Measurements from ENCODE around the gene SLC22A15. TPM values are rescaled to one million over a fixed set of nuclear protein-coding genes. Genes with fewer than 3 reads are reported as not detected.

SLC22A15 gene
- polyA plus RNA-seq, 3 donors: 3.2 to 33.4 (median 4.5) TPM

GRCh38 chr1:116113615-116114014 is 137.3 kb downstream of the SLC22A15 start:
- peaks cover 0 to 1% (median 0%) of the 10 kb centered on the region in 3 donors for H3K27me3 Mint-ChIP-seq (ENCODE audit: low read depth in 3 of 3)
- no peak for DNase-seq
- H3K27ac Mint-ChIP-seq: peak overlapping the region in 1 of 7 donors; percentile 78
- no peak overlapping the region for H3K27ac ChIP-seq (ENCODE audit: low read depth in 1 of 2, low read length in 2 of 2)
- H3K9ac ChIP-seq (ENCODE audit: insufficient read depth, low read length, poor library complexity, severe bottlenecking): no peak overlapping the region
- H3K4me3 Mint-ChIP-seq: no peak overlapping the region
- TF ChIP-seq, protein P1, sequence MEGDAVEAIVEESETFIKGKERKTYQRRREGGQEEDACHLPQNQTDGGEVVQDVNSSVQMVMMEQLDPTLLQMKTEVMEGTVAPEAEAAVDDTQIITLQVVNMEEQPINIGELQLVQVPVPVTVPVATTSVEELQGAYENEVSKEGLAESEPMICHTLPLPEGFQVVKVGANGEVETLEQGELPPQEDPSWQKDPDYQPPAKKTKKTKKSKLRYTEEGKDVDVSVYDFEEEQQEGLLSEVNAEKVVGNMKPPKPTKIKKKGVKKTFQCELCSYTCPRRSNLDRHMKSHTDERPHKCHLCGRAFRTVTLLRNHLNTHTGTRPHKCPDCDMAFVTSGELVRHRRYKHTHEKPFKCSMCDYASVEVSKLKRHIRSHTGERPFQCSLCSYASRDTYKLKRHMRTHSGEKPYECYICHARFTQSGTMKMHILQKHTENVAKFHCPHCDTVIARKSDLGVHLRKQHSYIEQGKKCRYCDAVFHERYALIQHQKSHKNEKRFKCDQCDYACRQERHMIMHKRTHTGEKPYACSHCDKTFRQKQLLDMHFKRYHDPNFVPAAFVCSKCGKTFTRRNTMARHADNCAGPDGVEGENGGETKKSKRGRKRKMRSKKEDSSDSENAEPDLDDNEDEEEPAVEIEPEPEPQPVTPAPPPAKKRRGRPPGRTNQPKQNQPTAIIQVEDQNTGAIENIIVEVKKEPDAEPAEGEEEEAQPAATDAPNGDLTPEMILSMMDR (IDR thresholded peaks at IDR 0.05): no peak
- no peaks in the 10 kb centered on the region for H3K9me3 Mint-ChIP-seq
- H4K20me1 ChIP-seq (ENCODE audit: insufficient read depth, low read length): no peaks in the 10 kb centered on the region
- H3K36me3 ChIP-seq (replicated peaks in 1 of 2; ENCODE audit: control insufficient read depth in 1 of 2, insufficient read depth in 2 of 2, low read length in 2 of 2): no peaks in the 10 kb centered on the region
- peaks cover 9% of the 10 kb centered on the region for H3K4me1 Mint-ChIP-seq
- H3K4me2 ChIP-seq (replicated peaks; ENCODE audit: extremely low read depth, low read length, poor library complexity, severe bottlenecking): no peak overlapping the region
- peaks cover 0 to 10% of the 10 kb centered on the region in 2 donors for H3K4me1 ChIP-seq (ENCODE audit: control insufficient read depth in 1 of 2, insufficient read depth in 2 of 2, low read length in 2 of 2)
- H3K36me3 Mint-ChIP-seq: no peaks in the 10 kb centered on the region
- no peaks in the 10 kb centered on the region for H3K79me2 ChIP-seq (ENCODE audit: insufficient read depth, low read length)
- H3K27me3 ChIP-seq (ENCODE audit: control insufficient read depth in 2 of 2, insufficient read depth in 2 of 2, low read length in 2 of 2): no peaks in the 10 kb centered on the region
- intact Hi-C loops (cut with micrococcal nuclease): no loop called here
- no peak overlapping the region for H3K4me3 ChIP-seq (replicated peaks in 1 of 3; ENCODE audit: low read depth in 2 of 3, low read length in 3 of 3)
- H2AFZ ChIP-seq (ENCODE audit: insufficient read depth, low read depth, low read length, poor library complexity, severe bottlenecking): no peak overlapping the region
- 98% methylated on average over 4 of the region's 7 CpGs for WGBS (ENCODE audit: insufficient coverage)
- H3K9me3 ChIP-seq (replicated peaks in 1 of 2; ENCODE audit: control insufficient read depth in 1 of 2, insufficient read depth in 1 of 2, low read length in 2 of 2): no peaks in the 10 kb centered on the region

DNA sequence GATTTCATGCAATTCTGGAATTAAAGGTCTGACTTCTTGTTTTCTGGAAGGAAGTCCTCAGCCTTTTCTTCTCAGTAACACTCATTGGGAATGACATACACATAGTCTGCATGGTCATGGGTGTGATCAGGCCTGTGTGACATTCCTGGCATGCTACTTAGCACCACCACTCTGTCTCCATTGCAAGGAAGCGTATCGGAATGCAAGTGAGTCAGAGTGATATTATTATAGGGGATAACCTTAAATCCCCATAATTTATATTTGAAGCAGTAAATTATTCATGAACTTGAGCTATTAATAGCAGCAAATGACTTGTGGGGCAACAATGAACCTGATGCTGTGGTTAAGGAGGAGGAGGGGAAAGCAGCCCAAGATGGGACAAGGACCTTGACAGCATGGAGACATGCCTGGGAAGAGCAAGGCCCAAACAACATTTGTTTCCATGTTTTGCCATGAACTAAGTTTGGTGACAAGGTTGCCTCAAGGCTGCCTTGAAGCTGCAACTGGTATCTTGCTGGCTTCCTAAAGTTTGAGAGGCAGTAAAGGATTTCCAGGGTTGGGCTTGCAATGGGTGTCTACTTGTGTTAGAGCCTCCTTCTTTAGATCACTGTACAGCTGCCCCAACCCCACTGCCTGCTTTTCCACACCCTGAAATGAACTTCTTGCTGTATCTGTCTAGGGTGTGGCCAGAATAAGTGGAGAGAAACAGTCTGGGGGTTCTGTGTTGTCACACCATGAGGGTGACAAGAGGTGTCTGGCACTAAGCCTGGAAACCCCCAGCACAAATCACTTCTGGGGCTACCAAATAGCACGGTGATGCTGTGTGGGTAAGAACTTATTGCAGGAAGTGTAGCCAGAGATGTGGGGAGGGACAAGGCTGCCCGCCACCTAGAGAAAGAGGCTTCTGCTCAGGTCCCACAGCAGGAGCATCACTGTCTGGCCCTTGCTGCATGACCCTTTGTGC is 139.4 kb downstream of the SLC22A15 start:
- DNase-seq: no peak
- H3K4me1 Mint-ChIP-seq: peaks cover 5% of the 10 kb centered on the region
- TF ChIP-seq, protein P1 (IDR thresholded peaks at IDR 0.05): no peak
- no peaks in the 10 kb centered on the region for H3K36me3 Mint-ChIP-seq
- WGBS (ENCODE audit: insufficient coverage): 92% methylated on average over 2 of the region's 4 CpGs
- intact Hi-C loops (cut with micrococcal nuclease): no loop called here
- no peaks in the 10 kb centered on the region for H3K36me3 ChIP-seq (replicated peaks in 1 of 2; ENCODE audit: control insufficient read depth in 1 of 2, insufficient read depth in 2 of 2, low read length in 2 of 2)
- H3K9me3 ChIP-seq (replicated peaks in 1 of 2; ENCODE audit: control insufficient read depth in 1 of 2, insufficient read depth in 1 of 2, low read length in 2 of 2): no peaks in the 10 kb centered on the region
- peaks cover 0 to 4% of the 10 kb centered on the region in 2 donors for H3K4me1 ChIP-seq (ENCODE audit: control insufficient read depth in 1 of 2, insufficient read depth in 2 of 2, low read length in 2 of 2)
- no peaks in the 10 kb centered on the region for H3K27me3 Mint-ChIP-seq (ENCODE audit: low read depth in 3 of 3)
- H3K9ac ChIP-seq (ENCODE audit: insufficient read depth, low read length, poor library complexity, severe bottlenecking): no peak overlapping the region
- H3K9me3 Mint-ChIP-seq: no peaks in the 10 kb centered on the region
- H3K27ac ChIP-seq (ENCODE audit: low read depth in 1 of 2, low read length in 2 of 2): no peak overlapping the region
- no peaks in the 10 kb centered on the region for H4K20me1 ChIP-seq (ENCODE audit: insufficient read depth, low read length)
- no peak overlapping the region for H3K4me2 ChIP-seq (replicated peaks; ENCODE audit: extremely low read depth, low read length, poor library complexity, severe bottlenecking)
- H3K4me3 Mint-ChIP-seq: no peak overlapping the region
- H3K27me3 ChIP-seq (ENCODE audit: control insufficient read depth in 2 of 2, insufficient read depth in 2 of 2, low read length in 2 of 2): no peaks in the 10 kb centered on the region
- H3K27ac Mint-ChIP-seq: no peak overlapping the region
- no peak overlapping the region for H3K4me3 ChIP-seq (replicated peaks in 1 of 3; ENCODE audit: low read depth in 2 of 3, low read length in 3 of 3)
- H3K79me2 ChIP-seq (ENCODE audit: insufficient read depth, low read length): no peaks in the 10 kb centered on the region
- no peak overlapping the region for H2AFZ ChIP-seq (ENCODE audit: insufficient read depth, low read depth, low read length, poor library complexity, severe bottlenecking)
